ENCODE data around the gene CEP128.

Gene CEP128

GRCh38 chr14:80798878-80799277 is 142.7 kb downstream of the CEP128 start:
- ChIA-PET CTCF (no interaction called here), POLR2A (no interaction called here)
- H3K36me3 ChIP-seq (ENCODE audit: control insufficient read depth in 2 of 2, insufficient read depth in 1 of 2, low read length in 2 of 2), result no peaks in the 10 kb centered on the region
- no peak for TF ChIP-seq MEIS1 (CRISPR knock-in tag; IDR thresholded peaks at IDR 0.05; ENCODE audit: borderline replicate concordance)
- no peak for TF ChIP-seq ZNF19 (tag by site-specific recombination; IDR thresholded peaks at IDR 0.05; ENCODE audit: low read depth)
- no peak for TF ChIP-seq ZNF596 (tag by site-specific recombination; IDR thresholded peaks at IDR 0.05)
- no peak for TF ChIP-seq YY2 (tag by site-specific recombination; IDR thresholded peaks at IDR 0.05)
- TF ChIP-seq ZNF449 (tag by site-specific recombination; IDR thresholded peaks at IDR 0.05), result no peak
- no peak for TF ChIP-seq ZNF302 (tag by site-specific recombination; IDR thresholded peaks at IDR 0.05; ENCODE audit: low read depth)
- no peak for TF ChIP-seq ZNF549 (tag by site-specific recombination; IDR thresholded peaks at IDR 0.05)
- no peak for TF ChIP-seq PRDM4 (tag by site-specific recombination; IDR thresholded peaks at IDR 0.05)
- TF ChIP-seq ZBTB44 (tag by site-specific recombination; IDR thresholded peaks at IDR 0.05), result no peak
- no peak for TF ChIP-seq ZNF660 (tag by site-specific recombination; IDR thresholded peaks at IDR 0.05)
- TF ChIP-seq ZNF248 (tag by site-specific recombination; IDR thresholded peaks at IDR 0.05), result no peak
- TF ChIP-seq ZNF155 (tag by site-specific recombination; IDR thresholded peaks at IDR 0.05), result no peak
- TF ChIP-seq ZNF366 (tag by site-specific recombination; conservative IDR thresholded peaks at IDR 0.05), result no peak
- TF ChIP-seq BCL11B (tag by site-specific recombination; IDR thresholded peaks at IDR 0.05; ENCODE audit: low read depth), result no peak
- H3K9me3 ChIP-seq (ENCODE audit: control insufficient read depth, insufficient read depth, low read depth, low read length), result no peaks in the 10 kb centered on the region
- H3K4me3 ChIP-seq (ENCODE audit: low read depth, low read length), result no peak overlapping the region
- H3K27ac ChIP-seq (ENCODE audit: extremely low read depth, low read depth, low read length), result no peak overlapping the region
- no peaks in the 10 kb centered on the region for H3K4me1 ChIP-seq (ENCODE audit: control insufficient read depth, insufficient read depth, low read length)

GRCh38 chr14:80798211-80798610 is 143.3 kb downstream of the CEP128 start:
- Histone ChIP-seq H3K27ac (ENCODE audit: extremely low read depth, low read depth, low read length) (no peak overlapping the region), H3K36me3 (ENCODE audit: control insufficient read depth in 2 of 2, insufficient read depth in 1 of 2, low read length in 2 of 2) (no peaks in the 10 kb centered on the region), H3K9me3 (ENCODE audit: control insufficient read depth, insufficient read depth, low read depth, low read length) (no peaks in the 10 kb centered on the region), H3K4me1 (ENCODE audit: control insufficient read depth, insufficient read depth, low read length) (no peaks in the 10 kb centered on the region), H3K4me3 (ENCODE audit: low read depth, low read length) (no peak overlapping the region)
- POLR2A ChIA-PET, result no interaction called here
- TF ChIP-seq ZNF423 (tag by site-specific recombination; IDR thresholded peaks at IDR 0.05), result no peak
- TF ChIP-seq PBX3 (CRISPR knock-in tag; IDR thresholded peaks at IDR 0.05), result no peak
- no peak for TF ChIP-seq GLIS1 (tag by site-specific recombination; IDR thresholded peaks at IDR 0.05)
- no peak for TF ChIP-seq ZNF211 (tag by site-specific recombination; IDR thresholded peaks at IDR 0.05; ENCODE audit: low read depth)
- no peak for TF ChIP-seq RBAK (tag by site-specific recombination; IDR thresholded peaks at IDR 0.05)
- no peak for TF ChIP-seq ZNF10 (tag by site-specific recombination; IDR thresholded peaks at IDR 0.05)
- no peak for TF ChIP-seq ZNF48 (tag by site-specific recombination; IDR thresholded peaks at IDR 0.05)
- TF ChIP-seq ZBTB26 (tag by site-specific recombination; optimal IDR thresholded peaks at IDR 0.05), result no peak
- no peak for TF ChIP-seq ZNF18 (tag by site-specific recombination; IDR thresholded peaks at IDR 0.05)
- TF ChIP-seq ZNF175 (tag by site-specific recombination; IDR thresholded peaks at IDR 0.05), result no peak
- TF ChIP-seq ZSCAN30 (tag by site-specific recombination; IDR thresholded peaks at IDR 0.05), result no peak
- no peak for TF ChIP-seq REPIN1 (tag by site-specific recombination; IDR thresholded peaks at IDR 0.05; ENCODE audit: low read depth)
- CTCF ChIA-PET, result no interaction called here

All from HEK293 (cell line).